NCI-H146 (cell line): ENCODE measurements around the gene TBL3.

Experiments
- DNase-seq: peaks from one replicate; lab custom pipeline; 2025; lab: John Stamatoyannopoulos, UW

The TBL3 gene

DNA sequence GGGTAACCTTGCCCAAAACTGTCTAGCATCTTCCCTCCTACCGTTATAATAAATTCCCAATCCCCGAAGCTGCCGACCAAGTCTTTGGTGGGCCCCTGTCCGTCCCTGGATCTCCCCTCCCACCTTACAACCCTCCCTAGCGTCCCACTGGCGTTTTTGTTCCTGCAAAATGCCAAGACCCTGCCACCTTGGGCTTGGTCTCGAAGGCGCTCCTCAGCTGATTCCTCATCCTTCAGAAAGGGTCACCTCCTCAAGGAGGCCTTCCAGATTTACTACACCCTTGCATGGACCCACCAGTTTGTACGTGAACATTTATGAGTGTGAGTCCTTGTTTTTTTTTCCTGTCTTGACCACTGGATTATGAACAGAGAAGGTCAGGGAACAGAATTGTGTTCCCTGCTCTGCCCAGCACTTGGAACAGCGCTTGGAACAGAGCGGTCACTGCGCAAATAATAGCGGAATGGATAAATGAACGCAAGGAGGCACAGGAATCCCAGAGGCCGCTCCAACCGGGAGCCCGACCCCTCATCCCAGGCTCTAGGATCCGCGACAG lies 11.2 kb downstream of the TBL3 start:
- no peak for DNase-seq

DNA sequence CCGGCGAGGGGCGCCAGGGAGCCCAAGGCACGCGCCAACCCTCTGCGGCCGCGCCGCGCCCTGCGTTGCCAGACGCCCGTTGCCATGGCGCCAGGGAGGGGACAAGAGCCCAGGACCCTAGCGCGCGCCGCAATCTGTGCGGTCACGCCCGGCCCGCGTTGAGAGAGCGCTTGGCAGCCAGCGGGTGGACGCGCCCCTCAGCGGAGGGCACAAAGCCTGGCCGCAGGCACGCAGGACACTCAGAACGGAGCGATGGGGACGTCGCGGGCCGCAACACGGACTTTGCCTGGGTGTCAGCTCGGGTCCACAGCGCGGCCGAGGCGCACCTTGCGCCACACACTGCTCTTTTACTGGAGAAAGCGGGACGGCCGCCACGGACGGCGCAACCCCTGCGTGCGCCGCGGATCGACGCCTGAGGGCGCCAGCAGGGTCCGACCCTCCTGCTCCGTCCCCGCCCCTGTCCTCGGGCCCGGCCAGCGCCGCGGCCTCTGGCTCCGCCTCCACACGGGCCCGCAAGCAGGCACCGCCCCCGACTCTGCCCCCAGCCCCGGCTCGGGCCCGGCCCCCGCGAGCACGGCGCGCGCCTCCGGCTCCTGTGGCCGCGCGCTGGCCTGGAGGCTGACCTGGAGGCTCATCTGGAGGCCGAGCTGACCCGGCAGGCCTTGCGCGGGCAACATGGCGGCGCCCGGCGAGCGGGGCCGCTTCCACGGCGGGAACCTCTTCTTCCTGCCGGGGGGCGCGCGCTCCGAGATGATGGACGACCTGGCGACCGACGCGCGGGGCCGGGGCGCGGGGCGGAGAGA lies 11.9 kb downstream of the TBL3 start, which contains the start of gene GFER:
TSS of gene GFER (plus strand) at position 650 of the 803 bp plus-strand sequence. CDS start at position 676, 26 bp downstream.
- DNase-seq: peak; percentile 93

DNA sequence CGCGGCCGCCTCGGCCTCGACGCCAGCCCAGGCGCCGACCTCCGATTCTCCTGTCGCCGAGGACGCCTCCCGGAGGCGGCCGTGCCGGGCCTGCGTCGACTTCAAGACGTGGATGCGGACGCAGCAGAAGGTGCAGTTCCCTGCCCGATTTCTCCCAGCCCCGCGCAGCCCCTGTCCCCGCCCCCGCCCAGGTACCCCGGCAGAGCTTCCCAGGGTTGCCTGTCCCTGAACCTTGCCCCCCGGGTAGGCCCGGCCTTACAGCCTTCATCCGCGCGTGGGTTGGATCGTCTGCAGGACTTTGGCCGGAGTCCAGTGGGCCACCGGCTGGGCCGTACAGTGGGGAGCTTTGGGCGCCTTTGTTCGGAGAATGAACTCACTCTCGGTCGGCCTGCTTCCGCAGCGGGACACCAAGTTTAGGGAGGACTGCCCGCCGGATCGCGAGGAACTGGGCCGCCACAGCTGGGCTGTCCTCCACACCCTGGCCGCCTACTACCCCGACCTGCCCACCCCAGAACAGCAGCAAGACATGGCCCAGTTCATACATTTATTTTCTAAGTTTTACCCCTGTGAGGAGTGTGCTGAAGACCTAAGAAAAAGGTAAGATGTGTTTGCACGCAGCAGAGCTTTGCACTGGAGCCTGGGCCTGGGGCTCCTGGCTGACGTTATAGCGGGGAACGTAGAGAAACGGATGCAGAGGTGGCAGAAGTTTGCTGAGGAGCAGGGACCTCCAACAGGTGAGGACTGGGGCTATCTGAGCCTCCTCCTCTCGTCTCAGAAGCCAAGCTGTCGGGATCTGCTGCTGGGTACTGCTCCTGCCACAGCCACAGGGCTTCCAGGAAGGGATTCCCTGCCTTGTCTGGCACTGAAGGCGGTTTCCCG lies 12.7 kb downstream of the TBL3 start:
- DNase-seq: peak; percentile 77

DNA sequence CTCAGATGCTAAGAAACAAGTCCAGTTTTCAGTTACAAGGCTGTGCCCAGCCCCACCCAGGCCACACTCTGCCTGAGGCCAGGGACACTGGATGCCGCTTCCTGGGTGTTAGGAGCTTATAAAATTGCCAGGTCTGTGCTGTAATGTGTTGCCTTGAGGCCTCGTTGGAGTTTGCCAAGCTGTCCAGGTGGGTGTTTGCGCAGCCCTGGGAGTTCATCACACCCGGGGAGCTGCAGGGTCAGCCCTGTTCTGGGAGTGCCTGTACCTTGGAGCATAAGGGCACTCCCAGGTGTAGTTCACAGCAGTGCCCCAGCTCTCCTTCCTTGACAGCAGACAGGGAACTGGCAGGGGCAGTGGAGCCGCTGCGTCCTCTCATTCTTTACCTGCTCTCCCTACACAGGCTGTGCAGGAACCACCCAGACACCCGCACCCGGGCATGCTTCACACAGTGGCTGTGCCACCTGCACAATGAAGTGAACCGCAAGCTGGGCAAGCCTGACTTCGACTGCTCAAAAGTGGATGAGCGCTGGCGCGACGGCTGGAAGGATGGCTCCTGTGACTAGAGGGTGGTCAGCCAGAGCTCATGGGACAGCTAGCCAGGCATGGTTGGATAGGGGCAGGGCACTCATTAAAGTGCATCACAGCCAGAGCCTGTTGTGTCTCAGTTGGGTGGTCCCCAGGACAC lies 13.8 kb downstream of the TBL3 start:
- DNase-seq: no peak

DNA sequence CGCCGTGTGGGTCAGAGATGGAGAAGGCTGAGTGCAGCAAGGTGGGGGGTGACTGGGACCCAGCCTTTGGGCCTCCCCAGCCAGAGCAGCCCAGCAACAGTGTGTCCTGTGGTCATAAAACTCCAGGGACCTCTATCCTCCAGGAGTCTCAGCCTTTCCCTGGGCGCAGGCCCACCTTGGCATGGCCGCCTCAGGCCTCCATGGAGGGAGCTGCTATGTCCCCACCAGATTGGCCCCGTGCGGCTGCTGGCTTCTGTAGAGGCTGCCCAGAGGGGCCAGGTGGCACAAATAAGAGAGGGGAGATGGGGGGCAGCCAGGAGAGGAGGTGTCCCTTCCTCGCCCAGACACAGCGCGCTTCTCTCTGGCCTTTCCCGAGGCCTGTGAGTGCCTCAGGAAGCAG lies 15.3 kb downstream of the TBL3 start:
- DNase-seq: no peak

DNA sequence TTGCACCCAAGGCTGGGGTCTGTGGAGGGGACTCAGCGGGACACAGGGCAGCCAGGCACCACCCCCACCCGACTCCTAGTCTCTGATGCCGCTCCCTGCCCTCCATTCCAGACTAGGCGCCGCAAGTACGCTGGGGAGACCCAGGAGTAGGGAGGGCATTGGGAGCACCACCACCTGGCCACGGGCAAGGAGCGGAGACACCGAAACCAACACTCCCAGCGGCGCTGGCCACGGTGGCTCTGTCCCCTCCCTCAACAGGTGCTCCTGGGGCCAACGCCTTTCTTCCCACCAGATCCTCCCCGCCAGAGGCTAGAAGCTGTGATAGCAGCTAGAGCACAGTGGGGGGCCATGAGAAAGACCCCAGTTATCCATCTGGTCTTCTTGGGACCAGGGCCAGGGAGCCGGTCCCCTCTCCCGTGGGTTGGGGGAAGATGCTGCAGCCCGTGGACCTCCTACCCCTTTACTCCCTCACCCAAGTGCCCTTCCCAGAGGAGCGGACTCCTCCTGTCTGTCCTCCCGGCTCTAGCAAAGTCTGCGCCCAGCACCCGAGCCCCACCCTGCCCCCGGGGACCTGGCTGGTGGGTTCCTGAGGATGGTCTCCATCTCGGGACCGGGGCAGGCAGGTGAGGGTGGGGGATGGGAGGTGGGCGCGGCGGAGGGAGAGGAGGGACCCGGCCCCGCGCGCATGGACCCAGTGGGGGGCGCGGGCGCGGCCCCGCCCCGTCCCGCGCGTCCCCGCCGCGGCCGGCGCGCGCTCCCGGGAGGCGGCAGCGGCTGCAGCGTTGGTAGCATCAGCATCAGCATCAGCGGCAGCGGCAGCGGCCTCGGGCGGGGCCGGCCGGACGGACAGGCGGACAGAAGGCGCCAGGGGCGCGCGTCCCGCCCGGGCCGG lies 17.6 kb downstream of the TBL3 start, which contains the start of gene SYNGR3:
TSS of gene SYNGR3 (plus strand) at position 762 of the 892 bp plus-strand sequence. CDS start 133 bp downstream, outside the sequence.
- peak; percentile 81 for DNase-seq

DNA sequence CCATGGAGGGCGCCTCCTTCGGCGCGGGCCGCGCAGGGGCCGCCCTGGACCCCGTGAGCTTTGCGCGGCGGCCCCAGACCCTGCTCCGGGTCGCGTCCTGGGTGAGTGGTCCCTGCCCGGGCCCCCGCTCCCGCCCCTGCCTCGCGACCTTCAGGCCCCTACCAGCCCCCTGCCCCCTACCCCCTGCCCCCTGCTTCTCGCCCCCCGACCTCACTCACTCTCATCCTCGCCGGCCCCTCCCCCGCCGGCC lies 18.2 kb downstream of the TBL3 start:
- no peak for DNase-seq

DNA sequence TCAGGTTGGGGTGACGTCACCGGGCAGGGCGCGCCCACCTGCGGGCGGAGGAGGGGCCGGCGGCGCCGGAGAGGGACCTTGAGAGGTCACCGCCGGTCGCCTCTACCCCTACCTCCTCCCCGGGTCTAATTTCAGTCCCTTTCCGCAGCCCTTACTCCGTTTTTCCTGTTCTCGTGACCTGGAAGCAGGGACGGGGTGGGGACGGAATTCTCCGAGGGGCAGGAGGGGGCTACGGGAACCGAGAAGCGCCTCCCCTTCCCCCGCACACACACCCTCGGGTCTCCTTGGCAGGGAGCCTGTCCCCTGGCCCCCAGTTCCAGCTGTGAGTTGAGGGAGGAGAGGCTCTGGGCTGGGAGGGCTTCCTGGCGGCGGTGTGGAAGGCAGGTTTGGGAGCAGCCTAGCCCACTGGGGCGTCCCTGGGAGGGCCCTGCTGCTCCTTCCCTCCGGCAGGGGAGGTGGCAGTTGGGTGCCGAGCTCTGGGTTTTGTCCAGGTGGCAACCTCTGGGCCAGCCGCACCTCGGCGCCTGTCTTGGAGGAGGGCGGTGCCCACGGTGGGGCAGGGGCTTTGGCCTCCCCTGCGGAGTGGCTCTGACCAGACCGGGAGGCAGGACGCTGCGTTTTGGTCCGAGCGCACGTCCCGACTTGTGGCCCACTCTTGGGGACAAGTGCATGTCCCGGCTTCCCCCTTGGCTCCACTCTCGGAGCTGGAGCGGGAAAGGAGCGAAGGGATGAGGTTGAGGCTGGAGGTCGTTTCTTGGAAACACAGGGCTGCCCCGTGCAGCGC lies 18.7 kb downstream of the TBL3 start:
- DNase-seq: peak; percentile 77

DNA sequence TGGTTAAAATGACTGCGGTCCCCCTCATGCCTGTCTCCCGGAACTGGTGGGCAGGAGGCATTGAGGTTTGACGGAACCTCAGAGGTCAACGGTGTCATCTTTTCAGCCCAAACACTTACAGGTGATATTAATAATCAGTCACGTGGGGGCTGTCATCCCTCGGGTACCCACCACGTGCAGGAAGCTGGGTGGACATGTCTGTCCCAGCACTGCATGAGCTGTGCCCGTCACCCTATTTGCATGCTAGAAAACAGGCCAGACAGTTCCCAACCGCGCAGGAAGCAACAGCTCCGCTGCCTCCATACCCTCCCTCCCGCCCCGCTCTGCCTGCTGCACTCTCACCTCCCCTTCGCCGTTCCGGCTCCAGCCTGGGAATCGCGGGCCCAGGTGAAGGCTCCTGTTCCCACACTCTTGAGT lies 19.3 kb downstream of the TBL3 start:
- DNase-seq: no peak

DNA sequence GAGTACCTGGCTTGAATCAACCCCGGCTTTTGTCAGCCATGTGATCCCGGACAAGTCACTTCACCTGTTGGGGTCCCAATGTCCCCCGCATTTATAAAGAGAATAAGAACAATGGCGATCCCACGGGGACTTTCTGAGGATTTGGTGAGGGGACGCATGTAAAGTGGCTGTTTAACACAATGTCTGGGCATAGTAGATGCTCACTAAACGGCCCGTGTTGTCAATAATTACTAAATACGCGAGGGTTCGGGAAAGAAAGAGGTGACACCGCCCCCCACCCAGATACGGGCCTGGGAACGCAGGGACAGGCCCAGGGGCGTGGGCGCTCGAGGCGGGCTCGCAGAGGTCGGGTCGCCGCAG lies 19.7 kb downstream of the TBL3 start:
- DNase-seq: no peak

GRCh38 chr16:1991948-1992703 lies 20.3 kb downstream of the TBL3 start:
- no peak for DNase-seq

- no peak for DNase-seq
Measured at GRCh38 chr16:1992704-1993317, 21.0 kb downstream of the TBL3 start.

GRCh38 chr16:1993731-1994131 lies 21.9 kb downstream of the TBL3 start:
- no peak for DNase-seq

GRCh38 chr16:1997494-1998359 lies 25.9 kb downstream of the TBL3 start:
- DNase-seq: no peak

GRCh38 chr16:1998360-1998835 lies 26.5 kb downstream of the TBL3 start:
- no peak for DNase-seq

GRCh38 chr16:1998852-1999801 lies 27.3 kb downstream of the TBL3 start:
- DNase-seq: no peak
